Activated CD4-positive, alpha-beta T cell treated with anti-CD3 and anti-CD28 coated beads for 36 hours (primary cell): Measurements from ENCODE around the gene CT45A10. TPM values are rescaled to one million over a fixed set of nuclear protein-coding genes. Genes with fewer than 3 reads are reported as not detected.
"Not testable (repeated sequence)": the region's sequence is repeated elsewhere in the genome, so short reads cannot be mapped to it uniquely, and the experiment has no call there.

Source experiments
- ATAC-seq: fragments of 200-7000 bp; cut with Tn5 transposase; one replicate; pipeline ENCODE4 v1.10.0; 2021; ENCODE audit warnings: mild to moderate bottlenecking, moderate library complexity
- CTCF ChIA-PET: fragments of 350-600 bp; sonication (Branson Sonifier 250); formaldehyde crosslinking; loops from one replicate; lab custom pipeline; 2021; ENCODE audit warnings: antibody characterized with exemption; lab: Charles Lee
- POLR2A ChIA-PET: fragments of 350-600 bp; sonication (Branson Sonifier 250); formaldehyde crosslinking; loops from one replicate; lab custom pipeline; 2021; ENCODE audit warnings: antibody characterized with exemption, inconsistent platforms; lab: Charles Lee
- DNase-seq: peaks from one replicate; pipeline ENCODE4 v3.0.0-alpha.2; 2020
- H3K27ac Mint-ChIP-seq: one replicate; pipeline ENCODE4 v1.8.0; 2021; ENCODE audit warnings: mixed read lengths
- H3K27me3 Mint-ChIP-seq: one replicate; pipeline ENCODE4 v1.8.0; 2021; ENCODE audit warnings: mixed read lengths
- H3K36me3 Mint-ChIP-seq: one replicate; pipeline ENCODE4 v1.8.0; 2021; ENCODE audit warnings: low read depth, mixed read lengths
- H3K4me1 Mint-ChIP-seq: one replicate; pipeline ENCODE4 v1.8.0; 2021; ENCODE audit warnings: mixed read lengths
- H3K4me3 Mint-ChIP-seq: one replicate; pipeline ENCODE4 v1.8.0; 2021; ENCODE audit warnings: mild to moderate bottlenecking, moderate library complexity, mixed read lengths
- H3K9me3 Mint-ChIP-seq: one replicate; pipeline ENCODE4 v1.8.0; 2021; ENCODE audit warnings: low read depth, mixed read lengths
- intact Hi-C, 2 experiments: fragments of 100-400 bp; cut with DNase I in 1 of 2; cut with micrococcal nuclease in 1 of 2; formaldehyde crosslinking; loops; one replicate each; pipeline versions ENCODE4 v1.14.2 to v1.15.1; 2022 to 2024; cut with DNase I, micrococcal nuclease
- total RNA-seq, 2 experiments: library from RNA; stranded (reverse); gene quantifications; one replicate each; pipeline ENCODE4 v1.2.3, GENCODE V29; 2021

Gene CT45A10, protein sequence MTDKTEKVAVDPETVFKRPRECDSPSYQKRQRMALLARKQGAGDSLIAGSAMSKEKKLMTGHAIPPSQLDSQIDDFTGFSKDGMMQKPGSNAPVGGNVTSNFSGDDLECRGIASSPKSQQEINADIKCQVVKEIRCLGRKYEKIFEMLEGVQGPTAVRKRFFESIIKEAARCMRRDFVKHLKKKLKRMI
- total RNA-seq, result not detected

DNA sequence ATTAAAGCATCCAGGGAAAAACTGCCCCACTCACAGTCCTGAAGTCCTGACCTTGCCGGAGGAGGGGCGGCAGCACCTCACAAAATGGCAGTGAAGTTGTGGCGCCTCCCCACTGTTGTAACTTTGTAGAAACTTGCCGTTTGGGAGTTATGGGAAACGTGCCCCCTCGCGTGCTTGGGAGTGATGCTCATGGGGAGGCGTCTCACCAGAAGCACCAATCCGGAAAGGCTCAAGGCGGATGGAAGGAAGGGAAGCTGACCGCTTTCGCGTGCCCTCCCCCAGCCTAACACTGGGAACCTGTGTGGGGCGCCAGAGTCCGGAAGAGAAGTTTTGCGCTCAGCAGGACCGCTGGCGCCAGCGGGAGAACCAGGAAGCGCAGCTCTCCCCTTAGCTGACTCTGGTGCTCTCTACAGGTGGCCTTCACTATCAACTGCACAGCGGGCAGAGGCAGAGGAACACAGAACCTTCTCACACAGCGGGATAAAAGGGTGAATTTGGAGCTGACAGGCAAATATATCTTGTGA lies at the start of gene CT45A10, which contains the start of gene SAGE1:
CT45A10 (minus strand) TSS at position 151 of the 524 bp plus-strand sequence. CDS start 8,100 bp downstream, outside the sequence.
SAGE1 (plus strand) TSS at position 423 of the 524 bp plus-strand sequence. CDS start 2,527 bp downstream, outside the sequence.
- Mint-ChIP-seq H3K9me3 (no peaks in the 10 kb centered on the region), H3K27ac (no peak within 1 kb of the TSS), H3K4me3 (no peak within 1 kb of the TSS), H3K27me3 (no peaks in the 10 kb centered on the region), H3K36me3 (no peaks in the 10 kb centered on the region), H3K4me1 (no peaks in the 10 kb centered on the region)
- DNase-seq (no peak), ATAC-seq (no peak)
- POLR2A ChIA-PET, result no interaction called here
- intact Hi-C loops, result no loop called here
- CTCF ChIA-PET, result interaction anchor here (0.6 kb wide), 1 partner anchor 10 kb away, joined by 3 read pairs; no protein-coding TSS in a partner anchor

DNA sequence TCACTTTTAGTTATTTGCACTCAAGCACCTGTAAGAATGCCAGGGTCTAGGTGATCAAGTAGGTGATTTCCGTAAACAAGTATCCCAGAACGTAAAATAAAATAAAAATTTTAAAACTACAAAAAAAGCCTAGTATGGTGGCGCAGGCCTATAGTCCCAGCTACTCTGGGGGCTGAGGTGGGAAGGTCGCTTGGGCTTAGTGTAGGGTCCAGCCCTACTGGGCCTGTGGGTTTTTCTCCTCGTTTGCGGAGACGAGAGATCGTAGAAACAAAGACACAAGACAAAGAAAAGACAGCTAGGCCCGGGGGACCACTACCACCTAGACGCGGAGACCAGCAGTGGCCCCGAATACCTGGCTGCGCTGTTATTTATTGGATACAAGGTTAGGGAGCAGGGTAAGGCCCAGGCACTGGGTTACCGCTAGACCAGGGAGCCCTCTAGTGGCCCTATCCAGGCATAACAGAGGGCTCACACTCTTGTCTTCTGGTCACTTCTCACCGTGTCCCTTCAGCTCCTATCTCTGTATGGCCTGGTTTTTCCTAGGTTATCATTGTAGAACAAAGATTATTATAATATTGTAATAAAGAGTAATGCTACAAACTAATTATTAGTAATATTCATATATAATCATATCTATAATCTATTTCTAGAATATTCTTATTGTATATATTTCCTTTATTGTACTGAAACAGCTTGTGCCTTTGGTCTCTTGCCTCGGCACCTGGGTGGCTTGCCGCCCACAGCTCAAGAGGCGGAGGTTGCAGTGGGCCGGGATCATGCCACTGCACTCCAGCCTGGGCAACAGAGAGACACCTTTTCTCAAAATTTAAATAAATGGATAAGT lies 38.6 kb upstream of the CT45A10 start:
- no peak overlapping the region for H3K4me3 Mint-ChIP-seq
- DNase-seq (peak; percentile 59), ATAC-seq (no peak)
- H3K27ac Mint-ChIP-seq, result no peak overlapping the region
- H3K27me3 Mint-ChIP-seq, result no peaks in the 10 kb centered on the region
- POLR2A ChIA-PET, result no interaction called here
- CTCF ChIA-PET, result interaction anchor here (0.9 to 1.4 kb wide), 3 partner anchors 11 to 231 kb away, joined by 4 to 6 read pairs (median 4); no protein-coding TSS in a partner anchor
- intact Hi-C loops, result no loop called here
- H3K36me3 Mint-ChIP-seq, result no peaks in the 10 kb centered on the region
- H3K4me1 Mint-ChIP-seq, result no peaks in the 10 kb centered on the region
- H3K9me3 Mint-ChIP-seq, result no peaks in the 10 kb centered on the region

DNA sequence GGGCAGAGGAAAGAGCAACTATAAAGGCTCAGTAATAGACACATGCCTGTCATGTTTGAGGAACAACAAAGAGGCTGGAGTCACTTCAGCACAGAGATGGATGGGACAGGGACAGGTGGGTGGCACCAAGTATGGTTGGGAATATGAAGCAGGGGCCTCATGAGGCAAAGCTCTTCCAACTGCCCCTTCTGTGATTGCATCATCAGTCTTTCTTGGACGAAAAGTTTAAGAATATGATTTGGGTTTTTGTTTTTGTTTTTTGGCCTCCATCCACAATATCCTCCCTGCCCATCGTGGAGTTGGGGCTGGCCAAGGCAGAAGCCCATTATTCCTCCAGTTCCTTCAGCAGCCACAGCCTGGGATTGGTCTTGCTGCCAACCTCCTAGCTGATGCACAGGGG lies 34.7 kb upstream of the CT45A10 start:
- CTCF ChIA-PET, result no interaction called here
- Mint-ChIP-seq H3K27ac (no peak overlapping the region), H3K9me3 (no peaks in the 10 kb centered on the region), H3K4me3 (no peak overlapping the region), H3K36me3 (no peaks in the 10 kb centered on the region), H3K4me1 (no peaks in the 10 kb centered on the region), H3K27me3 (peaks cover 2% of the 10 kb centered on the region)
- ATAC-seq (no peak), DNase-seq (no peak)
- intact Hi-C loops, result no loop called here
- POLR2A ChIA-PET, result no interaction called here

DNA sequence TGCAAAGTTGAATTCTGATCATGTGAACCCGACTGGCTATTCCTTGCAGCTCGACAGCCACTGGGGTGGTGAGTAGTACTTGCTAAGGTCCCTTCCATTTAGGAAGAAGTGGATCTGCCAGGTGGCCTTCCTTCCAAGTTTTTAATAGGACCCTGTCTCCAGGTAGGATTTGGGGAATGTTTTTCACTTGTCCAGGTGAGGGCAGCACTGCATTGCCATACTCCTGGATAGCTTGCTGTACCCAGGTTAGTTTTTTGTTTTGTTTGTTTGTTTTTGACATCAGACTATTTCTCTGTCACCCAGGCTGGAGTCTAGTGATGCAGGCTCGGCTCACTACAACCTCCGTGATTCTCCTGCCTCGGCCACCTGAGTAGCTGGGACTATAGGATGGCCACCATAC lies 30.1 kb upstream of the CT45A10 start:
- no peak overlapping the region for H3K27ac Mint-ChIP-seq
- no peaks in the 10 kb centered on the region for H3K36me3 Mint-ChIP-seq
- DNase-seq (no peak), ATAC-seq (no peak)
- POLR2A ChIA-PET, result no interaction called here
- H3K4me3 Mint-ChIP-seq, result no peak overlapping the region
- H3K4me1 Mint-ChIP-seq, result no peaks in the 10 kb centered on the region
- H3K9me3 Mint-ChIP-seq, result no peaks in the 10 kb centered on the region
- CTCF ChIA-PET, result interaction anchor here (0.5 to 0.6 kb wide), 2 partner anchors 43 to 289 kb away, joined by 3 read pairs; no protein-coding TSS in a partner anchor
- intact Hi-C loops, result no loop called here
- peaks cover 2% of the 10 kb centered on the region for H3K27me3 Mint-ChIP-seq

DNA sequence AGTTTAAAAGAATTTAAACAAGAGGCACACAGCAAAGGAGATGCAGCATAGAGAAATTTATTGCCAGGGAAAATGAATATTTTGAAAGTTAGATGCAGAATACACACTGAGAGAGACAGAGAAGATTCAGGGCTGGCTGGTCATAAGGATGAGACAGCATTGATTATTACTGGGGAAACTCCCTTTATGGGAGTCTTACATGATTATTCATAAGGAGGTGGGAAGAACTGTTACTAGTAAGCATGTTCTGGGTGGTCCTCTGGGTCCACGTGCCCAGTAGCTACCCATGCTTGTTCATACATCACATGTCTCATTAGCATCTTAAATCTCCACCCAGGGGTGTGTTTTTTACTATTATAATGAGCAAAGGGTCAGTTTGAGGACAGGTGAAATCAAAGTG lies 27.3 kb upstream of the CT45A10 start:
- not testable (repeated sequence) for H3K27ac Mint-ChIP-seq

DNA sequence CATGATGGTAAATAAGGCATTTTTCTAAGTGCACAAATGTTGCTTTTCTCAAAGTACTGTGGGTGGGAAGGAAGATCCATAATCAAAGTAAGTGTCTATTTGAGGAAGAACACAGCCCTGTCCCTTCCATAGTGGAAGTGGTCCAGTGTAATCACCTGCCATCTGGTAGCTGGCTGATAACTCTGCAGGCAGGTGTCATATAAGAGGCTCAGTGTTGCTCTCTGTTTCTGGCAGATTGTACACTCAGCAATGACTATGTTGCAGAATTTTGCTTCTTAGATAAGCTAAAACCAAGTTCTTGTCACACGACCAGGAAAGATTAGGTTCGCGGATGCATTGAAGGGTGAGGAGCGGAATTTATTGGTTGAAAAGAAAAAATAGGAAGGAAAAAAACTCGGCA lies 21.2 kb upstream of the CT45A10 start:
- Mint-ChIP-seq H3K9me3 (no peaks in the 10 kb centered on the region), H3K27me3 (peaks cover 3% of the 10 kb centered on the region), H3K4me3 (no peak overlapping the region), H3K4me1 (no peaks in the 10 kb centered on the region), H3K36me3 (no peaks in the 10 kb centered on the region), H3K27ac (no peak overlapping the region)
- no peak for ATAC-seq
- POLR2A ChIA-PET, result no interaction called here
- CTCF ChIA-PET, result no interaction called here
- intact Hi-C loops, result no loop called here
- DNase-seq, result no peak

More for the DNA sequence above, 27.3 kb upstream of the CT45A10 start:
- H3K36me3 Mint-ChIP-seq, H3K4me3 Mint-ChIP-seq, H3K9me3 Mint-ChIP-seq, H3K27me3 Mint-ChIP-seq, ATAC-seq, DNase-seq, POLR2A ChIA-PET, intact Hi-C loops, H3K4me1 Mint-ChIP-seq: not testable (repeated sequence)
- CTCF ChIA-PET, result interaction anchor here (0.7 to 1.1 kb wide), 2 partner anchors 10 to 12 kb away, joined by 4 read pairs; no protein-coding TSS in a partner anchor

DNA sequence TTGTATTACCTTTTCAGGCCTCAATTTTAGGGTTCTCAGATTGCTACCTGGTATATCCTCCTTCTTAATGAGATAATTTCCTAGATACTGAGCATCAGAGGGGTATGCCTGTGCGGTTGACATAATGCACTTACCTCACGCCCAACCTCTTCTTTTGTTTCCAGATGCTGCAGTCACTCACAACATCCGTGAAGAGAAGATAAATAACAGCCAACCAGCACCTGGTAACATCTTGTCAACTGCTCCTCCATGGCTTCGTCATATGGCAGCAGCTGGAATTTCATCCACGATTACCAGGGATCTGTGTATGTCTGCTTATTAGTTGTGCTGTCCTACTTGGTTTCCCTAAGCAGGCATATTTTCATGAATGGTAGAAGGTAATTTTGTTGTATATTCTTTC lies 17.0 kb upstream of the CT45A10 start:
- Mint-ChIP-seq H3K27ac (no peak overlapping the region), H3K4me3 (no peak overlapping the region), H3K9me3 (no peaks in the 10 kb centered on the region), H3K27me3 (peaks cover 3% of the 10 kb centered on the region), H3K4me1 (no peaks in the 10 kb centered on the region), H3K36me3 (no peaks in the 10 kb centered on the region)
- no peak for DNase-seq
- intact Hi-C loops, result no loop called here
- POLR2A ChIA-PET, result no interaction called here
- CTCF ChIA-PET, result no interaction called here
- ATAC-seq, result no peak

DNA sequence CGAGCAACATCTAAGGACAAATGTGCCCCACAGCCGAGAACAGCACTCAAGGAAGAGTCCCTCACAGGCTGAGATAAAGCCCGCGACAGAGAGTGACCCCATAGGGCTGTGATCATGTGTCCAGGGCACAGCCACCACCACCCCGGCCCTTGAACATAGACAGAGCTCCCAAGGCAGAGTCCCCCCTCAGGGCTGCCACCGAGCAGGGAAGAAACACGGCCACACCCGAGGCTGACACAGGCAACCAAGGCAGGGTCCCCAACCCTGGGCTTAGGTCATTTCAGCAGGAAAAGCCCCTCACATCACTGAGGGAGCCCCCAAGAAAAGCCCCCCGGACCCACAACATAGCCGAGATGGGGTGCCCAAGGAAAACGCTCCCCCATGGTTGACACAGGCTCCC lies 463 bp downstream of the CT45A10 start:
- no peaks in the 10 kb centered on the region for H3K27me3 Mint-ChIP-seq
- H3K4me3 Mint-ChIP-seq, result no peak overlapping the region
- no peaks in the 10 kb centered on the region for H3K4me1 Mint-ChIP-seq
- intact Hi-C loops, result no loop called here
- ChIA-PET CTCF (no interaction called here), POLR2A (no interaction called here)
- ATAC-seq (no peak), DNase-seq (no peak)
- H3K27ac Mint-ChIP-seq, result no peak overlapping the region
- H3K9me3 Mint-ChIP-seq, result no peaks in the 10 kb centered on the region
- H3K36me3 Mint-ChIP-seq, result no peaks in the 10 kb centered on the region

DNA sequence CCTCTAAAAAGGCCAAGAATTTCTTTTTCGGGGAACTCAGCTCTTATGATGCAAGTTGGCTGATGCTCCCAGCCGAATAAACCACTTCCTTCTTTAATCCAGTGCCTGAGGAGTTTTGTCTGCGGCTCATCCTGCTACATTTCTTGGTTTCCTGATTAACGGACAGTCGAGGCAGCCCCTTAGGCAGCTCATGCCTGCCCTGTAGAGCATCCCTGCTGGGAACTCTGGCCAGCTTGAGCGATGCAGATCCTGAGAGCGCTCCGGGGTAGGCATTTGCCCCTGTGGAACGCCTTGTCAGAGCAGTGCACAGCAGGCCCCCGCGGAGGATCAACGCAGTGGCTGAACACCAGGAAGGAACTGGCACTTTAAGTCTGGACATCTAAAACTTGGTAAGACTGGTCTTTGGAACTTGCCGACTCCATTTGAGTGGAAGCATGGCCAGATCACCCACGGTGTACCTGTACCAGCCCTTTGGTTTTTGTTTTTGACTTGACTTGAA lies 3.1 kb downstream of the CT45A10 start:
- Mint-ChIP-seq H3K27ac (no peak overlapping the region), H3K9me3 (no peaks in the 10 kb centered on the region), H3K4me1 (no peaks in the 10 kb centered on the region), H3K36me3 (no peaks in the 10 kb centered on the region), H3K27me3 (no peaks in the 10 kb centered on the region), H3K4me3 (no peak overlapping the region)
- ChIA-PET CTCF (interaction anchor here (1.2 kb wide), 1 partner anchor 9 kb away, joined by 3 read pairs; no protein-coding TSS in a partner anchor), POLR2A (no interaction called here)
- DNase-seq (no peak), ATAC-seq (no peak)
- intact Hi-C loops, result no loop called here

DNA sequence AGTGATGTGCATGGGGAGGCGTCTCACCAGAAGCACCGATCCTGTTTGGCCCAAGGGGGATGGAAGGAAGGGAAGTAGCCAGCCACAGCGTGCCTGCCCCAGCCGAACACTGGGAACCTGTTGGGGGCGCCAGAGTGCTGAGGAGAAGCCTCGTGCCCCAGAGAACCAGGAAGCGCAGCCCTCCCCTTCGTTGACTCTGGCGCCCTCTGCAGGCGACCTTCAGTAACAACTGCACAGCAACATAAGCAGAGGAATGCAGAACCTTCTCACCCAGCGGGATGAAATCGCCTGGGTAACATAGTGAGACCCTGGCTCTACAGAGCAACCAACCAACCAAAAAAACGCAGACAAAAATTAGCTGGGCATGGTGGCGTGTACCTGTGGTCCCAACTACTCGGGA lies 4.3 kb downstream of the CT45A10 start:
- H3K27me3 Mint-ChIP-seq, CTCF ChIA-PET, H3K27ac Mint-ChIP-seq: not testable (repeated sequence)

DNA sequence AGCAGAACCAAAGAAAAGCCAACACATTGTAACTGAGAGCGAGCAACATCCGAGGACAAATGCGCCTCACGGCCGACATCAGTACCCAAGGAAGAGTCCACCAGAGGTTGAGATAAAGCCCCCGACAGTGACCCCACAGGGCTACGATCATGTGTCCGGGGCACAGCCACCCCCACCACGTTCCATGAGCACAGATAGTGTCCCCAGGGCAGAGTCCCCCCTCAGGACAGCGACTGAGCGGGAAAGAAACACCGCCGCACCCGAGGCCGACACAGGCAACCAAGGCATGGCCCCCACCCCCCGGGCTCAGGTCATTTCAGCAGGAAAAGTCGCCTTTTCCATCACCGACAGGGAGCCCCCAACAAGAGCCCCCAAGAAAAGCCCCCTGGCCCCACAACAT lies 5.0 kb downstream of the CT45A10 start:
- ATAC-seq, intact Hi-C loops, H3K4me1 Mint-ChIP-seq, H3K27me3 Mint-ChIP-seq, CTCF ChIA-PET, H3K4me3 Mint-ChIP-seq, H3K36me3 Mint-ChIP-seq, H3K9me3 Mint-ChIP-seq, DNase-seq, POLR2A ChIA-PET, H3K27ac Mint-ChIP-seq: not testable (repeated sequence)

More for the DNA sequence above, 4.3 kb downstream of the CT45A10 start:
- intact Hi-C loops, POLR2A ChIA-PET, H3K36me3 Mint-ChIP-seq, H3K4me1 Mint-ChIP-seq, ATAC-seq, H3K9me3 Mint-ChIP-seq, H3K4me3 Mint-ChIP-seq: not testable (repeated sequence)
- DNase-seq, result peak; percentile 77
